ENCODE results near the gene ADCY9.
"Not testable (repeated sequence)": the region's sequence is repeated elsewhere in the genome, so short reads cannot be mapped to it uniquely, and the experiment has no call there.

ADCY9 gene

DNA sequence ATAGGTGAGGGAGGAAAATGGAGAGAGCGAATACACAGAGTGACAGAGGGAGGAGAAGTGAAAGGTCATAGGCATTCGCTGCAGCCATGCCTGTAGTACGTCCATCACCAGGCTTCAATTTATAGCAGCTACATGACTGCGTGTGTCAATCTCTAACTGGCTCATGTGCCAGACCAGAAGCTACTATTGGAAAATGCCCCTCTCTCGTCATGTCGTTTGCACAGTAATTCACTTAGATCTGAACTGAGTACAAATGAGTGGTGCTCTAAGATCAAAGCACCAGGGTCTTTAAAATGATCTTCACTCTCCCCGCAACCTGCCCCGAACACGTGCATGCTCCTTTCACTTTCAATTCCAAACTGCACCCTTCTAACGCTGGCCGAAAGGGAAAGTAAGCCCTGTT is 51.3 kb downstream of the ADCY9 start:
- DNase-seq, result no peak

DNA sequence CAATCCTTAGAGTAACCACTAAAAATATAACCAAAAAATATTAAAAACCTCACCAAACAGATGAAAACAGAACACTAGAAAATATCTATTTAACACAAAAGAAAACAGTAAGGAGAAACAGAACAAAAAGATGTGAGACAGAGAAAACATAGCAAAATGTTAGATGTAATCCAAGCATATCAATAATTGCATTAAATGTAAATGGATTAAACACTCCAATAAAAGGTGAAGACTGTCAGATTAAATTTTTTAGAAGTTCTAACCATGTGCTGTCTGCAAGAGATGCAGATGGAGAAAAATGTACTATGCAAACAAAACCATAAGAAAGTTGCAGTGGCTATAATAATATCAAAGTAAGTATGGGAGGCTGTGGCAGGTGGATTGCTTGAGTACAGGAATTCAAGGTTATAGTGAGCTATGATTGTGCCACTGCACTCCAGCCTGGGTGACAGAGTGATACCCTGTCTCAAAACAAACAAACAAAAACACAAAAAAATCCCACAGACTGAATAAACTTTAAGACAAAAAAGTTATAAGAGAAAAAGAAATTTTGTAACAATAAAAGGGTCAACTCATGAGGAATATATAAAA is 53.9 kb downstream of the ADCY9 start:
- no peak for DNase-seq

DNA sequence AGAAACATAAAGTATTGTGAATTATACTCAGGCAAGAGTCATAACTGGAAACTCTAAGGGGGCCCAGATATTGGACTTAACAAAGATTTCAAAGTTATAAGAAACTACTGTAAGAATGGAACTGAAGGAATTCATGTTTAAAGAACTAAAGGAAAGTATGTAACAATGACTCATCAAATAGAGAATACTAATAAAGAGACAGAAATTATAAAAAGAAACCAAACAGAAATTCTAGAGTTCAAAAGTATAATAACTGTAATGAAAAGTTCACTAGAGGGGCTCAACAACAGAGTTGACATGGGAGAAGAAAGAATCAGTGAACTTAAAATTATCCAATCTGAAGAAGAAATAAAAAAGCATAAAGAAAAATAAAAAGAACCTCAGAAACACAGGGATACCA is 55.4 kb downstream of the ADCY9 start:
- no peak for DNase-seq

DNA sequence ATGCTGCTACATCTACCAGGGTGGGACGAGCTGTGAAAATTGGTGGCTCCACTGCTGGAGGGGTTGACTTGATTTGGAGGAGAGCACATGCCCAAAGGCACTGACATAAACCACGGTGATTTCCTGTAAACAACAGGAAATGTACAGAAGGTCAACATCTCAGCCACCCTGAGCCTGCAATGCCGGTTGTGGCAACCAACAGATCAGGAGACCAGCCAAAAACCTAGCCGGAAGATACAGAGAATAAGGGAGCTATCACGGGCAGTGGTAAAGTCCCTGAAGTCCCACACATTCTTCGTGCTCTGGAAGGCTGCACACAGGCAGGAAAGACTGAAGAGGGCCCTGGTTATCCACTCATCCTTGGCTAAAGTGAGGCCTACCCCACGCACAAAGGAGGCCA is 56.2 kb downstream of the ADCY9 start:
- DNase-seq, result no peak

DNA sequence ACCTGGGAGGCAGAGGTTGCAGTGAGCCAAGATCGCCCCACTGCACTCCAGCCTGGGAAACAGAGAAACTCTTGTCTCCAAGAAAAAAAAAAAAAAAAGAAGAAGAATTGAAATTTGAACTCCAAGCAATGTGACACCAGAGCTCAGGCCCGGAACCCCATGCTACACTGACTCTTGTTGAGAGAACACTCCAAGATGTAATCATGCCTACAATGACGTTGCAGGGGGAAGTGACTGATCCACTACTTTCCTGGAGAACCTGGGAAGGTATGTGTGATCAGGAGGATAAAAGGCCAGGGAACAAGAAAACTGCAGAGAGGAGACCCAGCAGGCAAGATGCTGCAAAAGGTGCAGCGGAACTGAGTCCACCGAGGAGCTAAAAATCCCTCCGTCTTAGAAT is 57.9 kb downstream of the ADCY9 start:
- DNase-seq, result no peak

DNA sequence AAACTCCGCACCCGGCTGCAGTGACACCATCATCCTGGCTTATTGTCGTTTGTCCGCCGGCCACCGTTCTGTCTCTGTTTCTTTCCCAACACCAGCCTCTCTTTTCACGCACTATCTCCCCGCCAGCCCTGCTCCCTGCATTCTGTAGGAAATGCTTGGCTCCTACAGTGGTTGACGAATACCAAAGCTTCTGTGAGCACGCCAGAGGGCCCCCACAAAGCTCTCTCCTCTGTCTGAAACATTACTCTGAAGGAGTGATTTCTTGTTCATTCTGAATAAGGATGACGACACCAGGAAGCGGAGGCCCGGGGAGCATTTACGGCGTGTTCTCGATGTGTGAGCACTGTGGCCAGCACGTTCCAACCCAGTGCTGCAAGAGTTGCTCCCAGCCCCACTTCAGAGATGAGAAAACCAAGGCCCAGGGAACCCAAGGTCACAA is 58.8 kb downstream of the ADCY9 start:
- no peak for DNase-seq

DNA sequence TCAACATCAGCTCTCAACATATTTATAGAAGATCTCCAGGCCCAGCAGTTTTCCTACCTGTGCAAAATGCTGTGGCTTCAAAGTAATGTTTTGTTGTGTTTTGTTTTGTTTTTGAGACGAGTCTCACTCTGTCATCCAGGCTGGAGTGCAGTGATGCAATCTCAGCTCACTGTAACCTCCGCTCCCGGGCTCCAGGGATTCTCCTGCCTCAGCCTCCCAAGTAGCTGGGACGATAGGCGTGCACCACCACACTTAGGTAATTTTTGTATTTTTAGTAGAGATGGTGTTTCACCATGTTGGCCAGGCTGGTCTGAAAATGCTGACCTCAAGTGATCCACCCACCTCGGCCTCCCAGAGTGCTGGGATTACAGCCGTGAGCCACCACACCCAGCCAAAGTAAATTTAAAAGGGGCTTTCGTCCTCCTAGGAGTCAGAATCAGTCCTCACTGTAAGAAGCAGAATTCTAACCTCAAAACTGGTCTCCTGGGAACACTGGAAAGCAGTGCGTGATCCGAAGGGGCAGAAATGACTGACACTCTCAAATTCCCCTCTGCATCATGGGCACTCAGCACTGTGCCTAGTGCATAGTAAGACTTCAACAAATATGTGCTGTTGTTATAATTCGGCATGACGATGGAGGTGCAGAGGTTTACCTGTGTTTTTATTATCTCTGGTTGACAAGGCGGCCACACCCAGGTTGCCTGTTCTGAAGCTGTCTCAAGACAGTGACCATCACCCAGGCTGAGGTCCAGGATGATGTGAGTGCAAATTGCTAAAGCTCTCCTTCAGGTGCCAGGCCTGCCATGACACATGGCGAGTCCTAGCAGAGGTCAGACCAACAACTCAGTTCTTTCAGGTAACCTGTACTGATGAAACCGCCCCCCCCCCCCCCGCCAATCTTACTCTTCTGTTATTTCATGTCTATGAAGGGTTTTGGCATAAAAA is 59.8 kb downstream of the ADCY9 start:
- no peak for DNase-seq

DNA sequence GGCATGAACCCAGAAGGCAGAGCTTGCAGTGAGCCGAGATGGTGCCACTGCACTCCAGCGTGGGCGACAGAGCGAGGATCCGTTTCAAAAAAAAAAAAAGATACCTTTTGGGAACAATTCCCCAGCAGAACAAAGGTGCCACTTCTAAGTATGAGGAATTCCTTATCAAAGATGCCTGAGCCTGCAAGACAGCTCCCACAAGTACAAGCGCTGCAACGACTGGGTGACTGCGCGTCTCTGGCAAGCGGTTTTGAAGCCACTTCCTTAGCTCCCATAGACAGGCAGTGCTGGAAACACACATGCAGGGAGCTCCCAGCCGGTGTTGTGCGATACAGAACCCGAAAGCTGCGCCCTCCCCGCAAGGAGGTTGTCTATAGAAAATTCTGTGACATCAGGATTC is 60.5 kb downstream of the ADCY9 start:
- DNase-seq, result no peak

DNA sequence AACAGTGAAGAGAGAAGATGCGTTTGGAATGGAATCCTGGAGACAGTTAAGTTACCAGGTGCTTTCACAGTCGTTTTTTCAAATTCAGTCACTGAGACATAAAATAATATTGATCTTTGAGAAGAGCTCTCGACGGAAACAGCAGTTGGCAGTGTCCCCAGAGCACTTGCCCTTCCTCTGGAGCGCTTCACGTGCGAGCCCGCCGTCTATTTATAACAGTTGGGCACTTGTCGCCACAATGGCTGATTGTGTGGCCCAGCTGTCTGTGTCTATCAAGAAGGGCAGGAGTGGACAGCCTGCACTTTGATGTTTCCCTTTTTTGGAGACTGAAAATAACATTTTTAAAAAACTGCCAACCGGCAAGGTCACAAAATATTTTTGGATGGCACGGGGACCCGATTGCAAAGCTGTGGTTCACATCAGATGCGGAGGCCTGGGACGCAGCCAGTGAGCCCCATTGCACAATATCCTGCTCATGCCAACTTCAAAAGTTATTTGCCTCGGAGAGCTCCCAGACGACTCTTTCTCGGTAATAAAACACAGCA is 62.9 kb downstream of the ADCY9 start:
- no peak for DNase-seq

DNA sequence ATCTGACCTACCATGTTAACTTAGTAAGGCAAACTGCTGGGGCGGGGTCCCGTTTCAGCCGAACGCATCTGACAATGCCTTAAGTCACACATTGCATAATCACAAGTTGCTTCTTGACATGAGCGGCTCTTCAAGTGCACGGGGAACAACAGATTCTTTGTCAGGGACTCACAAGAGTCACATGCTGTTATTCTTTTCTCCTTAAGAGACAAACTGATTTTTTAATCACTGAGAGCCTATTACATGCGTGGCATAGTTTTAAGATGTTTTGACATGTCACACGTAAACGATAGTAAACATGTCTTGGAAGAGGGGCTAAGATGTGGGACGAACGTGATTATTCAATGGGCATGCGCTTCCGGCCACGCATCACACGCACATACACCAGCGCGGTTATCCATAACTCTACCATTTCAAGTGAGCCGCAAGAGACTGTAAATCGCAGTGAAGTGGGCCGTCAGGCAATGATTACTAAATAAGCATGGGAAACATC is 63.4 kb downstream of the ADCY9 start:
- no peak for DNase-seq

DNA sequence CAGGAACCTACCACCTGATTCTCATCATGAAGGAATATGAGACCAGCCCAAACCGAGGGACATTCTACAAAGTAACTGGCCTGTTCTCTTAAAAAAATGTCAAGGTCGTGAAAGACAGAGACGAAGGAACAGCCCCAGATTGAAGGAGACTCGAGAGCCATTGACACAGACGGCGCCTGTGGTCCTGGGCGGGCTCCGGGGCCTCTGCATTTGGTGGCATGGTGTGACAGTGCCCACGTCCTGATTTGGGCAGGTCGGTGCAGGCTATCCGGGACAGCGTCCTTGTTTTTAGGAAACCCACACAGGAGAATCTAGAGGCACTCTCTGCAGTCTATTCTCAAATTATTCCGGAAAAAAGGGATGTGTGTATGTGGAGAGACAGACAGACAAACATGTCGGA is 64.1 kb downstream of the ADCY9 start:
- DNase-seq, result no peak

DNA sequence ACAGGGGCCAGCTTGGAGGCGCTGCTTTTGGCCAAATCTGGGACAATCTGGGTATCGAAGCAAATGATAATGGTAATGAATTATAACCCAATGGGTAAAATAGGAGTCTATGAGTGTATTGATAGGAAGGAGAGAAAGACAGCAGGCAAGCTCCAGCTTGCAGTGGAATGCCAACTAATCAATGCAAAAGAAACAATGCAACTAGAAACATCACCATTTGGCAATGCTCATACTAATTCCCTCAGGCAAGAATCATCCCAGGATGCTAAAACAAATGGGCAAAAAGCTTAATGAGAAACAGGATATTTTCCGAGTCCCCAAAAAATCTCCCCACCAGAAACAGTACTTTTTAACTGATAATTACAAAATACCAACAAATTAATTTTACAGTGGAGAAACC is 64.7 kb downstream of the ADCY9 start:
- DNase-seq, result no peak

DNA sequence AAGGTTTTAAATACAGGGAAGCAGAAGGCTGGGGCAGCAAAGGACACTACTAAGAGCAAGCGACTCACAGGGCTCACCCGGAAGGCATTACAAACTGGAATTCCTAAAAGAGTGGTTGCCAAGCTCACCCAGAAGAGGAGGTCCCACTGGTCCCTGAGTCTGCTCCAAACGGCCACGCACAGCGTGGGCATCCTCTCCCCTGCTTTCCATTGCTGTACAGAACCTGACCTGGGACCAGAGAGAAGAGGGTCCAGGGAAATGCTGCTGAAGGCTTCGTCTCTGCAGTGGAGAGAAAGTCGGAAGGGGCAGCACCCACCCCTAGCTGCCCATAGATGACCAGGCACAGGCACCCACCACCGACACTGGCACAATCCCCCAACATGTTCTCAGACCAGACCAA is 67.2 kb downstream of the ADCY9 start:
- no peak for DNase-seq

DNA sequence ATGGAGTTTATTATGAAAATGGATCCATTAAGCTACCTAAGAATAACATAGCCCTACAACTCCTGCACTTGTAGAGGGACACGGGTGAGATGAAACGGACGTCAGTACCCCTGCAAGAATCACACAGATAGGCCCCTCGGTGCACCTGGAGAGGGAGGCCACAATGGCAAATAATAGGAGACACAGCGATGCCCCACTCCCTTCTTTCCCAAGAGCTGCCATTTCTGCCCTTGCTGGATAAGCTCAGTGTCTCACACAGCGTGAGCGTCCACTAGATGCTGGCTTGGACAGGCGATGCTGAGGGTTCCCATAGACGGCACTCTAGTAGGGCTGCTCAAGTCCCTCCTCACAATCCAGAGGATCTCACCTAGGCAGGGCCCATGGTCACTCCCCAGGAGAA is 67.8 kb downstream of the ADCY9 start:
- DNase-seq, result no peak

DNA sequence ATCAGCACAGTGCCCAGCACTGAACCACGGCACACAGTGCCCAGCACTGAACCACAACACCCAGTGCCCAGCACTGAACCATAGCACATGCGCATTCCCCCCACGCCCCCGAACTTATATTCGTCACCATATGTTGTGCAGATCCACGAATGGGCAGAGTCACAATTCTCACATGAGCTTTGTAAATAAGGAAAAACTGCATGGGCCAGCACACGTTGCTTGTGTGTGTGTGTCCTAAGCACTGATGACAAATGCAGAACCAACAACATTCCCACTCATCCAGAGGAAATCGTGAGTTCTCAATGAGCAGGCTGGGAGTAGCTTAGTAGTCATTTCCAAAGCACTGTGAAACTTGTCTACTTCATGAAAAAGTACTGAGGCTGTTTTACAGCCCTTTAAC is 70.0 kb downstream of the ADCY9 start:
- DNase-seq, result no peak

DNA sequence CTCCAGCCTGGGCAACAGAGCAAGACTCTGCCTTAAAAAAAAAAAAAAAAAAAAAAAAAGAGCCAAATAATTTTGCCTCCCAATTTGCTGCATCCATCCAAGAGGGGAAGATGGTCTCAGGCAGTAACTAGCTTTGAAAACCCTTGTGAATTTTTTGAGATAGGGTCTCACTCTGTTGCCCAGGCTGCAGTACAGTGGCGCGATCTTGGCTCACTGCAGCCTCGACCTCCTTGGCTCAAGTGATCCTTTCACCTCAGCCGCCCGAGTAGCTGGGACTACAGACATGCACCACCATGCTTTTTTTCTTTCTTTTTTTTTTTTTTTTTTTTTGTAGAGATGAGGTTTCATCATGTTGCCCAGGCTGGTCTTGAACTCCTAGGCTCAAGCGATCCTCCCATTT is 70.7 kb downstream of the ADCY9 start:
- DNase-seq, result not testable (repeated sequence)

DNA sequence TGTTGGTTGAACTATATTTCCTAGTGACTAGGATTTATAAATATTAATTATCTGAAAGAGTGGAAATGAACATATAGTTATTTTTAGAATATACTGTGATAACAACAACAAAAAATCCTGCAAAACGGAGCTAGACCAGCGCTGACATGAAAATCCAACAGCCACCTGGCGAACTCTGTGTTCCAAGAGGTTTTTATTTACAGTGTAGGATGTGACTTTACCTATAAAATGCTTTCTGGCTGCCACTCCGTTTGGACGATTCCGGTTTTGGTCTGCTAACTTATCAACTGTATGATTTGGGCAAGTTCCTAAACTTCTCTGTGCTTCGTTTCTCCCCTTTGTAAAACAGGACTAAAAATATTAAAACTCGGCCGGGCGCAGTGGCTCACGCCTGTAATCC is 73.7 kb downstream of the ADCY9 start:
- DNase-seq, result no peak

DNA sequence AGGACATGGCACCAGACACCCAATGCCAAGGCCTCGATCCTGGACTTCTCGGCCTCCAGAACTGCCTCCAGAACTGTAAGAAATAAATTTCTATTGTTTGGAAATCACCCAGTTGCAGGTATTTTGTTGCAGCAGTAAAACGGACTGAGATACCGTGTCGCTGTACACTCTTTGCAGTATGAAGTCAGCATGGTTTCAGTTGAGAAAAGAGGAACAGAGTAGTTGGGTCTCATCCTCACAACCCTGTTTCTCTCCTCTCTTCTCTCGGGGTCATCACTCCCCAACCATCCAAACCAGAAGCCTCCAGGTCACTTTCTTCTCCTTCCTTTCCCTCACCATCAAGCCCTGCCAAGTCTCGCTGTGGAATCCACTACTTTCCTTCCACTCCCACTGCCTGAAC is 77.8 kb downstream of the ADCY9 start:
- no peak for DNase-seq

DNA sequence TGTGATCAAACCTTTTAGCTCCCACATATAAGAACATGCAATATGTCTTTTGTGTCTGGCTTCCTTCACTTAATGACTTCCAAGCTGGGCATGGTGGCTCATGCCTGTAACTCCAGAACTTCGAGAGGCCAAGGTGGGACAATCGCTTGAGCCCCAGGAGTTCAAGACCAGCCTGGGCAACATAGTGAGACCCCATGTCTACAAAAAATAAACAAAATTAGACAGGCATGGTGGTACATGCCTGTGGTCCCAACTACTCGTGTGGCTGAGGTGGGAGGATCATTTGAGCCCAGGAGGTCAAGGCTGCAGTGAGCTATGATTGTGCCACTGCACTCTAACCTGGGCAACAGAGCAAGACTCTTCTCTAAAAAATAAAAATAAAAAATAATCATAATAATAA is 79.3 kb downstream of the ADCY9 start:
- DNase-seq, result not testable (repeated sequence)

DNA sequence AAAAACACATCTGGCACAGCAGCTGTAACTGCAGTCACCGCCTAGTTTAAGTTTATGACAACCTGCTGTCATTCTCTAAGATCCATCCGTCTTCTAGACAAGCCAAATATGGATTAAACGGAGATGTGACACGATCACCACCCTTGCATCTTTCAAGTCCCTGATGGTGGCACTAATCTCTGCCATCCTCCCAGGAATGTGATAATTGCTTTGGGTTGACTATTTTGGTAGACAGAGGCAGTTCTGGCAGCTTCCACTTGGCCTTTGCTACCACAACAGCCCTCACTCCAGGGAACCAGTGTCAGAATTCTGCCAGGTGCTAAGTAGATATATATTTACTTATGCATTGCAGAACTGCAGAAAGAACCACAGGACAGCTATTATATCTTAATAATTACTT is 81.3 kb downstream of the ADCY9 start:
- DNase-seq, result no peak

DNA sequence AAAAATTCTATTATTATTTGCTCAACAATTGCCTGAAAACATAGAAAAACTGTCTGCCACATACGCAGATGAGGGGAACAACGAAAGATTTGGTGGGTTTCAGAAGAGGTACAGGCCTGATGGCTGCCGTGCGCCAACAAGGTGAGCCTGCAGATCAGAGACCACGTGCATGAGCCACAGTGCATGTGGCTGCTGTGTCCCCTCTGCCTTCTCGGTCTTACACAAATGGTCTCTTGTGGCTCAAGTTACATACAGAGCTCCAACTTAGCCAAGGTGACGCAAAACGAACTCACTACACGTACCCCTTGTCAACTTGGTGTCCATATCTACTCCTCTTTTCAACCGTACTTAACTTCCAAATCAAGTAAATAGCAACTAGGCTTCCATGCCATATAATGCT is 82.3 kb downstream of the ADCY9 start:
- no peak for DNase-seq

DNA sequence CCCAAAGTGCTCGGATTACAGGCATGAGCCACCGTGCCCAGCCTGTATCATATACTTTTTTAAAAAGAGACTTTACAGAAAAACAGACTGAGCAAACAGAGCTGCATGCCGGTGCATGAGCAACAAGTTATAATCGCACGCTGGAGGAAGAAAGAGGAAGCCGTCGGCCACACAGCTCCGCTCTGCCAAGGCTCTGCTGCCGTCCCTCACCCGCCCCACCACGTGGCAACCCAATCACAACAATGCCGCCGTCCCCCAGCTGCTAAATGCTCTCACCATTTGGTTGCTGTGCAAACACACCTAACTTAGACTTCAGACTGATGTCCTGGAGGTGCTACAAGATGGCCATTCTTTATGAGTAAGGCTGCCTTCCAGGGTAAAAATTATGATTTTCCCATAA is 83.5 kb downstream of the ADCY9 start:
- no peak for DNase-seq

DNA sequence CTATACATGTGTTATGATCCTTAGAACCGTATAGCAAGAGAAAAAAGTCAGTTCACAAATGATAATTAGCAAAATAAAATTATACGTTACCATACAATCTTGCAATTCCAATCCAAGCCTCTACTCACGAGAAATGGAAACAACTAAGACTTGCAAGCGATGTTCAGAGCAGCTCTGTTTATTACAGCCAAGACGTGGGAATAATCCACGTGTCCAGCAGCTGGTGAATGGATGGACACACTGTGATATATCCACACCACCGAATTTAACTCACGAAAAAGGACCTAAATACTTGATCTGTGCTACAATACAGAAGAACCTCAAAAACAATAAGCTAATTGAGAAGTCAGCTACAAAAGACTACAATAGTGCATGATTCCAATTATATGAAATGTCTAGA is 88.1 kb downstream of the ADCY9 start:
- no peak for DNase-seq

DNA sequence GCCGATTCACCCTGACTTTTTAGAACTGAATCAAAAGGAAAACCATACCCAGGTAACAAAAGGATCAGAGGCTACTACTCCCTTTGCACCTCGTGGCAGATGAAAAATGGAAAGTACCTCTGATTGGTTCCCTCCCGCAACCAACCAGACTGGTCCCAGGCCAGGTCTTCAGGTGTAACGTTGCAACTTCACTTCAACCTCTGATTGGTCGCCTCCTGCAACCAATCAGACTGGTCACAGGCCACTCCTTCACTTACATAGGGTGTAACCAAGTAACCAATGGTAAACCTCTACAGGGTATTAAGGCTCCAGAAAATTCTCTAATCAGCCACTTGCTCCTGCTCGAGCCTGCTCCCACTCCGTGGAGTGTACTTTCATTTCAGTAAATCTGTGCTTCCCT is 89.4 kb downstream of the ADCY9 start:
- DNase-seq, result no peak
